ENCODE data around the gene HLA-DRB1.

DNA sequence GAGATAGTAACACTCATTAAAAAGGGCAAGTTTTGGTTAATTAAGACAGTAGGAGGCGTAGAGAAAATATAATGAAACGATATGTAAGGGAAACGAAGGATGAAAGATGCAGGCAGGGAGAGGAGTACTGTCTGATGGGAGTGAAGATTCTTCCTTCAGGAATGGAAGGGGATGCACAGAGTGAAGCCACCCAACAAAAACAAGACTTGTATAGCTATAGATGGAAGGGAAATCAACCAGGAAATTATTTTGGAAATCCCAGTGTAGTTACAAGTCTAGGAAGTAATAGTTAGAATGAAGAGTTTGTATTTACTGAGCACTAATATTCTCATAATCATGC is 19.7 kb upstream of the HLA-DRB1 start:
- TF ChIP-seq, protein P1, sequence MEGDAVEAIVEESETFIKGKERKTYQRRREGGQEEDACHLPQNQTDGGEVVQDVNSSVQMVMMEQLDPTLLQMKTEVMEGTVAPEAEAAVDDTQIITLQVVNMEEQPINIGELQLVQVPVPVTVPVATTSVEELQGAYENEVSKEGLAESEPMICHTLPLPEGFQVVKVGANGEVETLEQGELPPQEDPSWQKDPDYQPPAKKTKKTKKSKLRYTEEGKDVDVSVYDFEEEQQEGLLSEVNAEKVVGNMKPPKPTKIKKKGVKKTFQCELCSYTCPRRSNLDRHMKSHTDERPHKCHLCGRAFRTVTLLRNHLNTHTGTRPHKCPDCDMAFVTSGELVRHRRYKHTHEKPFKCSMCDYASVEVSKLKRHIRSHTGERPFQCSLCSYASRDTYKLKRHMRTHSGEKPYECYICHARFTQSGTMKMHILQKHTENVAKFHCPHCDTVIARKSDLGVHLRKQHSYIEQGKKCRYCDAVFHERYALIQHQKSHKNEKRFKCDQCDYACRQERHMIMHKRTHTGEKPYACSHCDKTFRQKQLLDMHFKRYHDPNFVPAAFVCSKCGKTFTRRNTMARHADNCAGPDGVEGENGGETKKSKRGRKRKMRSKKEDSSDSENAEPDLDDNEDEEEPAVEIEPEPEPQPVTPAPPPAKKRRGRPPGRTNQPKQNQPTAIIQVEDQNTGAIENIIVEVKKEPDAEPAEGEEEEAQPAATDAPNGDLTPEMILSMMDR (IDR thresholded peaks at IDR 0.05; ENCODE audit: low read length): no peak
- no peak for TF ChIP-seq EZH2 (IDR thresholded peaks at IDR 0.05; ENCODE audit: borderline replicate concordance, low read length)

Data from OCI-LY1 (cell line).